Measurements from ENCODE around the gene EXD1. TPM values are rescaled to one million over a fixed set of nuclear protein-coding genes. Genes with fewer than 3 reads are reported as not detected.
A peak's percentile ranks its signal among the peaks of the same experiment; 100 is the strongest.

EXD1 gene
- total and polyA plus RNA-seq, 7 donors = 0.03 TPM; not detected in 6

- Histone ChIP-seq H3K27ac (no peak overlapping the region), H3K4me3 (no peak overlapping the region), H3K9me3 (no peaks in the 10 kb centered on the region), H3K36me3 (no peaks in the 10 kb centered on the region), H3K4me1 (peaks cover 0 to 32% (median 30%) of the 10 kb centered on the region in 4 donors), H3K27me3 (no peaks in the 10 kb centered on the region)
- intact Hi-C loops (cut with DNase I) = loop anchor here (5.0 kb wide), 1 partner anchor 276 kb away; no protein-coding TSS in a partner anchor
- WGBS, 2 donors = 73 to 90% methylated on average over 1 of the region's 1 CpG
- DNase-seq = no peak
- no peak for TF ChIP-seq EP300 (IDR thresholded peaks at IDR 0.05)
These were observed 2.8 kb upstream of the EXD1 start for GRCh38 chr15:41233367-41233771.

DNA sequence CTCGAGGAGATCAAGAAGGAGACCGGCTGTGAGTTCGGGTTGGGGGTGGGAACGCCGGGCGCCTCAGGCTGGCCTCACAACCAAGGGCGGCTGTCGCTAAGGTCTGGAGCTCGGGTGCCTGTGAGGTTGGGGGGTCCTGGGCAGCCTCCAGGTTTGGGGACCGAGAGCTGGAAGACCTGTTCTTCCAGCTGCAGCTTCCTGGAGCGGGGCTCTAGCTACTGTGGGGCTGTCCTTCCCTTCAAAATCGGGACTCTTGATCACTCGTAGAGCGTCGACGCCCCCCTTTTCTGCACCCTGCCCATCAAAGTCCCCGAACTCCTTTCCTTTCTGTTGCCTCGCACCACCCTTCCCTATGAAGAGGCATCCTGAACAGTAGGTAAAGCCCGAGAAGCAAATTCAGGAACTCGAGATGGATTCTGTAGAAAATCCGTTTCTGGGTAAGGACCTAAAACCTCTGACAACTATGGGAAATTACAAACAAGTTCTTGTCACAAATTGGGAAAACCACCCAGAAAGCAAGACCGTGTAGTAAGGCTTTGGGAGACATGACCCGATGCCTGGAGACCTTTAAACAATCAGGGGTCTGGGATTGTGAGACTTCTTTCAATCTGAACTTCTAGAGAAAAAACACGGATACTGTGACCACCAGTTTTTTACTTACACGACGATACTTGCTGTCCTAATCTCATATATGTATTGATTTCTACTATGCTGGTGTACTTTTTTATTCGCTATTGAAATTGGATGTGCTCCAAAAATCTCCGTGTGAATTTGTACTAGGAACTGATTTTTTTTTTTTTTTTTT, 1.1 kb upstream of the EXD1 start:
- peak overlapping the region; percentile 91 to 93 (median 91) for H3K27ac ChIP-seq
- DNase-seq = no peak
- H3K9me3 ChIP-seq = no peaks in the 10 kb centered on the region
- intact Hi-C loops (cut with DNase I) = loop anchor here (1.0 to 5.0 kb wide), 3 partner anchors 53 to 274 kb away; partner anchors contain the start of gene INO80
- H3K27me3 ChIP-seq = no peaks in the 10 kb centered on the region
- H3K36me3 ChIP-seq = no peaks in the 10 kb centered on the region
- 1 to 4% methylated on average over 28 of the region's 28 CpGs for WGBS, 2 donors
- peak overlapping the region; percentile 75 to 78 (median 78) for H3K4me3 ChIP-seq
- peaks cover 0 to 32% (median 30%) of the 10 kb centered on the region in 4 donors for H3K4me1 ChIP-seq
- no peak for TF ChIP-seq POLR2AphosphoS5 (IDR thresholded peaks at IDR 0.05)
- TF ChIP-seq CTCF (IDR thresholded peaks at IDR 0.05) = no peak
- TF ChIP-seq POLR2A (IDR thresholded peaks at IDR 0.05) = no peak
- no peak for TF ChIP-seq EP300 (IDR thresholded peaks at IDR 0.05)

- intact Hi-C loops (cut with DNase I) = loop anchor here (5.0 kb wide), 1 partner anchor 273 kb away; no protein-coding TSS in a partner anchor
- DNase-seq = no peak
- Histone ChIP-seq H3K27me3 (no peaks in the 10 kb centered on the region), H3K4me3 (peak overlapping the region; percentile 20 to 78 (median 78)), H3K4me1 (peaks cover 0 to 32% (median 30%) of the 10 kb centered on the region in 4 donors), H3K36me3 (no peaks in the 10 kb centered on the region), H3K9me3 (no peaks in the 10 kb centered on the region), H3K27ac (peak overlapping the region; percentile 91 to 93 (median 91))
- 36 to 43% methylated on average over 10 of the region's 10 CpGs for WGBS, 2 donors
- TF ChIP-seq POLR2A (IDR thresholded peaks at IDR 0.05) (no peak), POLR2AphosphoS5 (IDR thresholded peaks at IDR 0.05) (no peak), CTCF (IDR thresholded peaks at IDR 0.05) (no peak), EP300 (IDR thresholded peaks at IDR 0.05) (no peak)
These were observed 260 bp downstream of the EXD1 start for GRCh38 chr15:41230345-41230649.

GRCh38 chr15:41219381-41219780, 11.2 kb downstream of the EXD1 start:
- Histone ChIP-seq H3K4me1 (no peaks in the 10 kb centered on the region), H3K4me3 (no peak overlapping the region), H3K27me3 (peaks cover 0 to 8% (median 5%) of the 10 kb centered on the region in 3 donors), H3K36me3 (no peaks in the 10 kb centered on the region), H3K27ac (no peak overlapping the region), H3K9me3 (no peaks in the 10 kb centered on the region)
- DNase-seq = no peak
- TF ChIP-seq CTCF (IDR thresholded peaks at IDR 0.05) = no peak
- no peak for TF ChIP-seq POLR2AphosphoS5 (IDR thresholded peaks at IDR 0.05)
- no peak for TF ChIP-seq EP300 (IDR thresholded peaks at IDR 0.05)
- no peak for TF ChIP-seq POLR2A (IDR thresholded peaks at IDR 0.05)
- intact Hi-C loops (cut with DNase I) = no loop called here
- 37 to 74% methylated on average over 3 of the region's 3 CpGs for WGBS, 2 donors

DNA sequence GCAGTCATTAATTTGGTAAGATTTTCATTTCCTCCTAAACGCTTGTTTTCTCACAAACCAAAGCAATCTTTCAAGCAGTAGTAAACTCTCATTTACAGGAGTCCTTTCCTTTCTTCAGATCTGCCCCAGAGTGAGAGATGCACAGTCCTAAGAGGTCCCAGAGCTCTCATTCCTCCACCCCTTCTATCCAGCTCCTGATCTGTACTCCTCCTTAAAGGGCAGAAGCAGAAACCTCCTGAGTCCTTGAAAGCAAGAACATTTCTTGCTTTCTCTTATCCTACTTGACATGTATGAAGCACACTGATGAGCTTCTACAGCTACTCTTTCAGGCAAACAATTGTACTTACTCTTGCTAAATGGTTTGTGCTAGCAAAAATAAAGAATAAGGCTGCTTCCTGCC, 11.7 kb downstream of the EXD1 start:
- H3K4me1 ChIP-seq = no peaks in the 10 kb centered on the region
- H3K9me3 ChIP-seq = no peaks in the 10 kb centered on the region
- TF ChIP-seq EP300 (IDR thresholded peaks at IDR 0.05) (no peak), POLR2AphosphoS5 (IDR thresholded peaks at IDR 0.05) (no peak), CTCF (IDR thresholded peaks at IDR 0.05) (no peak), POLR2A (IDR thresholded peaks at IDR 0.05) (no peak)
- DNase-seq = no peak
- no peaks in the 10 kb centered on the region for H3K36me3 ChIP-seq
- 36 to 59% methylated on average over 1 of the region's 1 CpG for whole genome bisulfite sequencing, 2 donors
- no peak overlapping the region for H3K4me3 ChIP-seq
- intact Hi-C loops (cut with DNase I) = no loop called here
- peaks cover 0 to 8% (median 5%) of the 10 kb centered on the region in 3 donors for H3K27me3 ChIP-seq
- no peak overlapping the region for H3K27ac ChIP-seq
